8988T (cell line): ENCODE results near the gene PM20D2.

Experiments used
- DNase-seq: peaks from one replicate; pipeline ENCODE4 v3.0.0; 2011

PM20D2 gene

GRCh38 chr6:89145091-89145955, 532 bp upstream of the PM20D2 start:
- DNase-seq, result no peak

- DNase-seq, result no peak
Measured at GRCh38 chr6:89146718-89147700, 1.2 kb downstream of the PM20D2 start.

- no peak for DNase-seq
Measured at GRCh38 chr6:89148016-89148750, 2.3 kb downstream of the PM20D2 start.

- DNase-seq, result no peak
Measured at GRCh38 chr6:89154131-89154530, 8.3 kb downstream of the PM20D2 start.

DNA sequence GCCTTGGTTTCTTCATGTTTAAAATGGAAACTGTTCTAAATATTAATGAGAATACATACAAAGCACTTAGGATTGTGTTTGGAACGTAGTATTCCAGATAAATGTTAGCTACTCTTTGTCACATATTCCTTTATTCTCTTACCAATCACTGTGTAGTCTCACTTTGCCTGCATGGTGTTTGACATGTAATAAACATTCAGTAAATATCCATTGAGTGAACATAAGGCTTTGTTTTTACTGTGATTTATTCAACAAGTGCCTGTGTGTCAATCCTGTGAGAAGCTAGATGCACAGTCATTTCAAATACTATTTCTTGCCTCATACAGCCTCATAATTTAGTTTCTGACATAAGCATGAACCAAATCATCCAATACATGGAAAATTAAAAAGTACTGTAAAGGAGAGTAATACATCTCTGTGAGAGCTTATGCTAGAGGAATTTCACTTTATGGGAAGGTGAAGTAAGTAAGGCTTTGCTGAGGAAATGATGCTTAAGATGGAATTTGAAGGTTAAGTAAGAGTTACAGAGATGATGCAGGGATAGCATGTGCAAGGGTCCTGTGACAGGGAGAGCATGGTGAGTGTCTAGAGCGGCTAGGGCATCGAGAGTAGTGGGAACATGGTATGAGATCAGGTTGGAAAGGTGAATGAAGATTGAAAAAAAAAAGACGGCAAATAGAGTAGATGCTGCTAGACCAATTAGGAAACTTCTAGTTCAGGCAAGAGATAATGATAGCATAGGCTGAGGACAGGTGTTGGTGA, 14.7 kb downstream of the PM20D2 start:
- no peak for DNase-seq

DNA sequence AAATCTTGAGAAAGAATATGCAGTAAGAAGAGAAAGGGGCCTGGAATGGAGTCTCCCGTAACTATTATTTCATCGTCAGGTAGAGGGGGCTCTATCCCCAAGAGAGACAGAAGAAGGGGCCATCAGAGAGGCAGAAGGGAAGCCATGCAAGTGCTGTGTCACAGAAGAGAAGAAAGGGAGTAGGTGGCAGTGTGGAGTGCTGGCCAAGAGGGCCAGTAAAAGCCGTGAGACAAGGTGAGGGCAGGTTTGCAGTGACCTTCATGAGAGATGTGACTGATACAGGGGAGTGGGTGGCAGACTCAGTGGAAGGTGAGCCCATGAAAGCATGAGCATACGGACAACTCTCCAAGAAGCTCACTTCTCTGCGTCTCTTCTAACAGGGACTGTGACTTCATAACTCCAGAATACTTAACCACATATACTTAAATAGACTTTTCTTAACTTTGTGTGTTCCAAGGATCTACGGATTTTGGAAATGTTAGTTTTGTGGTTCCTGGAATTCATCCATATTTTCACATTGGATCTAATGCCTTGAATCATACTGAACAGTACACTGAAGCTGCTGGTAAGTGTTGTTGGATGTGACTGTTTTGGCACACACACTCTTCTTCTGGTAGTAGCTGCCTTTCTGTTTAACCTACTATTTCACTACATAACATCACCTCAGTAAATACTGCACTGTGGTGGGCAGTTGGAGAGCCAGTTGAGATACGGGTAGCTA, 15.6 kb downstream of the PM20D2 start:
- no peak for DNase-seq

DNA sequence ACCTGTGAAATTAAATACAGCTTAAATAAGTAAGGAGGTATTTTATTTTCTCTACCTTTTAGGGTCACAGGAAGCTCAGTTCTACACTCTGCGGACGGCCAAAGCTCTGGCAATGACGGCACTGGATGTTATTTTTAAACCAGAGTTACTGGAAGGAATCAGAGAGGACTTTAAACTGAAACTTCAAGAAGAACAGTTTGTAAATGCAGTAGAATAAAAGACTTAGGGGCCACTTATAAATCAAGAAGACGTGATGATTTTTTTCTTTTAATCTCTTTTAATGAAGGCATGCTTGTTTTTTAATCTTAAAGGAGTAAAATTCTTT, 16.2 kb downstream of the PM20D2 start:
- no peak for DNase-seq

DNA sequence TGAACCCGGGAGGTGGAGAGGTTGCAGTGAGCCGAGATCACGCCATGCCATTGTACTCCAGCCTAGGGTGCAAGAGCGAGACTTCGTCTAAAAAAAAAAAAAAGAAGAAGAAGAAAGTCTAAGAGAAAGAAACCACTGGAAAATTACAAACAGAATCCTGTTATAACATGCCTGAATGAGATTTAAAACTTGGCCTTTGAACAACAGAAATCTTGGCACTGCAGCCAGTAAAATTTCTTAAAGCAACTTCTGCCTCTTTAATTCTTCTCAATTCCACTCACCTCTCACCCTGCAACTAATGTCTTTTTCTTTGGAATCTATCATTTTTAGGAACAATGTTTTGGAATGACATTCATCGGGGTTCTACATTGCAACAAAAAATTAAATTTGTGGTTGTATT, 26.3 kb downstream of the PM20D2 start:
- DNase-seq, result no peak

DNA sequence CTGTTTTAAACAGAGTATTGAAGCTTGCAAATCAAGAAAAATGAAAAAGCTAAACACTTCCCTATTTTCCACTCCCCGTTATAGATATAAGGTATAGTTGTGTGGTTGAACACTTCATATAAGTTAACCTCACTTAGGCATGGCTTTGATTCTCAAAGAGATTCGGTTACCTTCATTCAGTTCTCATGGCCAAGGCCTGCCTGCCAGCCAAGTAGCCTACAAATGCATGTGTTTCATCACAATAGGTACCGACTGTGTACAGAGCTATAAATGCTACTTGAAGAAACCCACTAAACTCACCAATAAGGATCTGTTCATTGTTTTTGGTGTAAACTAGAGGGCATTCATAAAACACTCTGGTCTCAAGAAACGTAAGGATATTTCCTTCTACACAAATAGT, 27.8 kb downstream of the PM20D2 start:
- no peak for DNase-seq

DNA sequence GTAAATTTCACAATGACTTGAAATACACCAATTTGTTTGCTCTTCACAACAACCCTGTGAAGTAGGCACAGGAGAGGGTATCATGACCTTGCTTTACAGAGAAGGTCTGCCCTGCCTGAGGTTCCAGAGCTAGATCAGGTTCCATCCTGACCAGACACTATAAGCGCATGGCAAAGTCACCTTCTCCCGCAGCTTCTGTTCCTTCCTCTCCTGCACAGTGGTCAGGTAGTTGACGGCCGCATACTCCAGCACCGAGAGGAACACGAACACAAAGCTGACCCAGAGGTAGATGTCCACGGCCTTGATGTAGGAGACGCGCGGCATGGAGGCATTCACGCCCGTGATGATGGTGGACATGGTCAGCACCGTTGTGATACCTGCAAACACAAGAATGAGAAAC, 34.3 kb downstream of the PM20D2 start:
- DNase-seq, result no peak

- DNase-seq, result no peak
Measured at GRCh38 chr6:89180971-89181370, 35.1 kb downstream of the PM20D2 start.

- no peak for DNase-seq
Measured at GRCh38 chr6:89183294-89183693, 37.4 kb downstream of the PM20D2 start.

DNA sequence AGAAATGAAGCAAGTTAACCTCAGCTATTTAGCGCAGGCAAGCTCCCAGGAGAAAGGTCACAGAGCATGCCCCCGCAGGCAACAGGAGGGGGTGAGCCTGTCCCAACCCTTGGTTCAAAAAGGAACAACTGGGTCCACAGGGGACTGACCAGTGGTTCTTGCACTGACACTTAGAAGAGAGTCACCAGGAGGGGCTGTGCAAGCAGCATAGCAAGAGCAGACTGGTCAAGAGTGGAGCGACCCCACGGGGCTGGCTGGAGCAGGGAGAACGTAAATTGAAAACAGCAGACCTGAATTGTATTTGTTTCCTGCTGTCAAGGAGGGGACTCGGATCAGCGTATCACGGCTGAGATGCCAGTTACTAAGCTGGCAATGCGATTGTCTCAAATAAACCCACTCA, 38.5 kb downstream of the PM20D2 start:
- no peak for DNase-seq

GRCh38 chr6:89186762-89187161, 40.9 kb downstream of the PM20D2 start:
- DNase-seq, result no peak

GRCh38 chr6:89187504-89187903, 41.6 kb downstream of the PM20D2 start:
- DNase-seq, result no peak

DNA sequence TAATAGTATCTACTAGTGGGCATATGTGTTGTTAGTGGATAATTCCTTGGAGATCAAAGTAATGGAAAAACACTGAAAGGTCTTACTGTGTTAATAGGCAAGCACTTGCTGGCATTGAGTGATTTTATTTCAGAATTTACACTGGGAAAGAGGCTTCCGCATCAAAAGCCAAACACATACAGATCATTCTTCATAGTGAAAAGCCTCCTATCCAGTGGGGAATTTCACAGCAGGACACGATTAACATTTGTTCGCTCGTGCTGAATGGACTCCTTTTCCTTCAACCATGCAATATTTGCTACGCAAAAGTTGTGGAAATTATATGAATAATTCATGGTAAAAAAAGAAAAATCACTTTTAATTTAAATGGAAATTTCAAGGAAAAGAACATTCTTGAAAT, 44.9 kb downstream of the PM20D2 start:
- DNase-seq, result no peak

DNA sequence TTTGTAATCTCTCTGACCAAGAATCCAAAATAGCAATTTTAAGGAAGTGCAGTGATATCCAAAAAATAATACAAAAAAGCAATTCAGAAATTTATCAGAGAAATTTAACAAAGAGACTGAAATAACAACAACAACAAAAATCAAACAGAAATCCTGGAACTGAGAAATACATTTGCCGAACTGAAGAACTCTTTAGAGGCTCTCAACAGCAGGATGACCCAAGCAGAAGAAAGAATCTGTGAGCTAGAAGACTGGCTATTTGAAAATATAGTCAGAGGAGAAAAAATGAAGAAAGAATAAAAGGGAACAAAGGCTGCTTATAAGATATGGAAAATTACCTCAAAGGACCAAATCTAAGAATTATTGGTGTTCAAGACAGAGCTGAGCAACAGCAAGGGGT, 48.7 kb downstream of the PM20D2 start:
- DNase-seq, result no peak

- DNase-seq, result no peak
Measured at GRCh38 chr6:89197141-89197540, 51.3 kb downstream of the PM20D2 start.

DNA sequence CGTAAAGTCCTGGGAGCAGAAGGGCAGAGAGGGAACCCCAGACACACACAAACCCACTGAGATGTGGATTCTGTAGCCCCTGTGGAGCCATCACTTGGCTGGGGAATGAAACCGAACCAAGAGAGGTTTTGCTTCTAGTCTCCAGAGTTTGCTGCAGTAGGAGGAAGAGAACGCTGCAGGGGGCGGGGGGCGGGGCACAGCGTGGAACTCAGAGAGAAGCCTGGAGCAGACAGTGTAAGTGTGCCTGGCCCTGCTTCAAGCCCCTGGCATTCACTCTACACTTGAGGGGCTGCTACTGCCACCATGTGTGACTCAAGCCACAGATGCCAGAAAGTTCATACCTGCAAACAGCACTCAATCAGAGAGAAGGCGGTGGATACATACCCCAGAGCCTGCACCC, 52.4 kb downstream of the PM20D2 start:
- DNase-seq, result no peak

GRCh38 chr6:89199579-89199978, 53.7 kb downstream of the PM20D2 start:
- no peak for DNase-seq

- DNase-seq, result no peak
Measured at GRCh38 chr6:89200706-89201215, 54.9 kb downstream of the PM20D2 start.

GRCh38 chr6:89204096-89204495, 58.2 kb downstream of the PM20D2 start:
- DNase-seq, result no peak
